GM21717 (cell line): ENCODE data around the gene SPP1.

Experiments
- ATAC-seq: cut with Tn5 transposase; IDR thresholded peaks from one replicate; pipeline ENCODE4 v1.9.1; 2021; ENCODE audit warnings: mild to moderate bottlenecking, moderate library complexity; ENCODE audit not compliant: unreplicated experiment

Gene SPP1

DNA sequence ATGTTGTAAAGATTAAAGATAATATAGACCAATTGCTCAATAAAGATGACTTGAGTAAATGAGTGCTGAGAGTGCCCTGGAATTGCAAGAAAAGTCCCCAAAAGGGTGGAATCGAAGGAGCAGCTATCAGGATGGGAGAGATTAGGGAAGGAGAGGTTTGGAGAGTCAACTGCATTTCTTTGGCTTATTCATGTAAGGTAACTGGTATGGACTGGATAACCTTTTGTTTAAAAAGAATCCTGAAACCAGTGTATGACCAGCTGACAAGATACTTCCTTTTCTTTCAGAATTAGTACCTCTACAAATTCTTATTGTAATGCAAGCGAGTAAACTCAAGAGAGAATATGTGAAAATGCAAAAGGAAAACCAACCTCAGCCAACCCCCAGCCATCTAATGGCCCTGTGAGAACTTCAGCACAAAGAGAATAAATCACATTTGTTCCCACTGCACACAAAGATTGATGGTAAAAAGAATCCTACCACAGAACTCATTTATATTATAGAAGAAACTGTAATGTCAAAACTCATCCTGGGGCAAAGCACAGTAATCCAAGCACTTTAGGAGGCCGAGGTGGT lies 24.5 kb upstream of the SPP1 start:
- ATAC-seq: no peak

DNA sequence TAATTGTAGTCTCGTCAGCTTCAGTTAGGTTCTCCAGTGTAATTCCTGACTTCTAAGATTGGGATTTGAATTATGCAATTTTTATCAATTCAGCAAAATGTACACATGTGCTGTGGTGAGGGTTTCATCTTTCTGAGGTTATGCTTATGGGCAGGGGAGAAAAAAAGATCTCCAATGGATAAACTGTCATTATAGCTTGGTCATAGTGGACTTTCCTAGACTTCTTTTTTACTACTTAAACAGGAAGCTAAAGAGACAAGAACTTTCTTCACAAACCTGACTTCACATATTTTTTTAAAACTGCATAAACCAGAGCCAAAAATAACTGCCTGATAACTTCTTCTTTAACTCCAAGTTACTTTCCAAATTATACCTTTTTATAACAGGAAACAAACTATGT lies 21.7 kb upstream of the SPP1 start:
- ATAC-seq: no peak

DNA sequence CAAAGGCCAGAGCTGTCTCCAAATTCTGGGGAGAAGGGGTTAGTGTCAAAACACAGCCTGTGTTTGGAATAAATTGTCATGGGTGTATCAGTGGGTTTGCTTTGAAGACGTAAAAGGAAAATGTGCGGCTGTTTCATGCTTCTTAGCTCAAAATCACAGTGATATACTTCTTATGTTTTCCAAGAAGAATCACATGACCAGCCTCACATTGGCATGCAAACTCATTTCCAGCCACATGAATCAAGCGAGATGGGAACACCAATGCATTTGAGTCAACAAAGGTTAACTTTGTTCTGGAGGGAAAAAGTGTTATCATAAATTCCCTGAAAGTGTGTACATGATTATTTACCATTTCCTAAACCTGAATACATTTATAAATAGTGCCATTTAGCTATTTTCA lies 19.0 kb upstream of the SPP1 start:
- ATAC-seq: no peak

DNA sequence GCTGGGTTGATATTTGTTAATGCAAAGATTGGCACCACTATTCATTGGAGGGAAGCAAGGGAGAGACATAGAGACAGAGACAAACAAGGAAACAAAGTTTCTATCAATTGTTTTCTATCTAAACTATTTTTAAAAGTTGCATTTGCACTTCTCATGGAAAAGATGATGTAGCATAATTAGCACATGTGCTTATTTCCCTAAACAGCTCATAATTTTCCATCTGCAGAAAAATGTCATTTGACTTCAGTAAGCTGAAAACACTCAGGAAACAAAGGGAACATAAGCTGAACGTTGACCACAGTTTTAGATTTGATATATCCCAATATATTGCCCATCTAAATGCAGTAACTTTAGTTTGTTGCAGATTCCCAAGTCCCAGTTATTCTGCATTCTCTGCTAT lies 18.5 kb upstream of the SPP1 start:
- ATAC-seq: no peak

DNA sequence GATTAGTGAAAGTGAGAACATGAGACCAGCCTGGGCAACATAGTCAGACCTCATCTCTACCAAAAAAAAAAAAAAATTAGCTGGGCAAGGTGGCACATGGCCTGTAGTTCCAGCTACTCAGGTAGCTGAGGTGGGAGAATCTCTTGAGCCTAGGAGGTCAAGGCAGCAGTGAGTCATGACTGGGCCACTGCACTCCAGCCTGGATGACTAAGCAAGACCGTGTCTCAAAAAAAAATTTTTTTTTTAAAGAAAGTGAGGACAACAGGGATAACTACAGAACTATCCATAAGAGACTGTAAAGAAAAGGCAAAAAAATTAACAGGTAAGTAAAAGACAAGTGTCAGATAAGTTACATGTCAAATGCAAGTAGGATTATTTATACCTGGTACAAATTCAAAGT lies 13.5 kb upstream of the SPP1 start:
- no peak for ATAC-seq

DNA sequence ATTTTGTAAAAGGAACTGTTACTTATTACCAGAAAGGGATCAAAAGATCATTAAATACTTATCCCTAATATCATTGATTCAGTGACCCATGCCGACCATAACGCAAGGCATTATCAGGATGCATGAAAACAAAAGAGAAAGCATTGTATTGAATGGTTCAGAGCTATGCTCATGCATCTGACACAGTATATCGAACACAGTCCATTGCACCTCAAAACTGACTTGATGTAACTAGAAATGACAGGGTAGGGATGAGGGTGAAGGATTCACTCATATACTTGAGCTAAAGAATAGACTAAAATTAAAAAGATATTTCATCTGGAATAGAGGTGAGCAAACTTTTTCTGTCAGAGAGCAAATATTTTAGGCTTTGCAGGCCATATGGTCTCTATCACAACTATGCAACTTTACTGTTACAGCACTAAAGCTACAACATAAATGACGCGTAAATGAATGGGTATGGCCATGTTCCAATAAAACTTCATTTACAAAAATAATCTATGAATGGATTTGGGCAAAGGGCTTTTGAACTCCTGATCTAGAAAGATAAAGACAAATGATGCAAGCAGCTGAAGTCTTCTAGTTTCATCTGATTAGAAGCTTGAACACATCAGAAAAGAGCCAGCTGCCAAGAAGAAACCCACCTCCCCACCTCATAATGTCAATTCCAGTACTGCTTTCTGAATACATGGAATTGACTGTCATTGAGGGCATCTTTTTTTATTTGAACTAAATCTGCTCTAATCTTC lies 12.9 kb upstream of the SPP1 start:
- ATAC-seq: no peak

DNA sequence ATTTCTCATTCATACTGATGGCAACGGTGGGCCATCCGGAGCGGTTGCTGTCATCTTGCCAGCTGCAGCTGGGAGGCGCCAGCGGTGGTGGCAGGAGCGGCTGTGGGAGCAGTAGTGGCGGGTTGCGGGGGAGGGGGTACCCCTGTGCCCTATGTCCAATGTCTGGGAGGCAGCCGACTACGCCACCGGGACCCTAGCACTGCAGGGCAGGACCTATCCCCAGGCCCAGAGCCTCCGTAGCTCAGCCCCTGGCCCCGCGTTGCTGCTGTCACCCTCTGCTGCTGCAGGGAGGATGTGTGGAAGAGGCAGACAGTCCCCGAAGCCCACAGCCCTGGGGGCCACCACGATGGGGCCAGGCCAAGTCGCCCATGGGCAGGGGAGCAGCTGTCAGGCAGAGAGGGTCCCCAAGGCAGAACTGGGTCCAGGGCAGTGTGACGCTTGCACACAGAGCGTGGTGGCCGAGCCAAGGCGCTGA lies 10.0 kb upstream of the SPP1 start:
- ATAC-seq: no peak

DNA sequence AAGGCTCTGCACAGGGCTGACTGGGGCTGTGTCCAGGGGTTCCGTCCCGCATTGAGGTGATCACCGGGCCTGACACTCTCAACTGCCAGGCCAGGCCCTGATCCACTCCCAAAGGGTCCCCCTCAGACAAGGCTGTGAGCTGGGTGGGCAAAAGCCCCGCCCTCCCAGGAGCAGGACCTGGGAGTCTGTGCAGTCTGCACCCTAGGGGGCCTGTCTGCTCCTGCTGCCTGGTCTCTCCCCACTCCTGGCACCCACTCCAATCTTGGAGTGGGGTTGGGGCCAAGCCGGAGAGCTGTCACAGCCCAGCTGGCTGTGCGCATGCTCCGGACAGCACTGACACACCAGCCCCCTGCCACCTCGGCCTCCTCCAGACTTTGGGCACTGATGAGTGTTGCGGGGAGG lies 9.4 kb upstream of the SPP1 start:
- no peak for ATAC-seq

DNA sequence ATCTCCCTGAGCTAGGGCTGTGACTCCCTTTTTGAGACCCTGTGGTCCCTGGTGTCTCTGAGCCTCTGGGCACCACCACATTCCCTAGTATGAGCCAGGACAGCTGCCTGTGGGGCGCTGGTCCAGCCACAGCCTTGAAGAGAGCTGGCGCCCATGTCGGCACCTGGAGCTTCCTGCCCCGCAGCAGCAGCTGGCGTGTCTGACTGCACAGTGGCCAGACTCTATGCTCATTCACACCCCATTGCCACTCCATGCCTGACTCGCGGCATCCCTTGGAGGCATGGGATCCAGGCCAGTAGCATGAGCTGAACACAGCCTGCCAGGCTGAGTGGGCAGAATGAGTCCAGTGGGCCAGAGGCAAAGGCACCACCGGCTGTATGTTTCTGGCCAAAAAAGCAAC lies 8.3 kb upstream of the SPP1 start:
- no peak for ATAC-seq

DNA sequence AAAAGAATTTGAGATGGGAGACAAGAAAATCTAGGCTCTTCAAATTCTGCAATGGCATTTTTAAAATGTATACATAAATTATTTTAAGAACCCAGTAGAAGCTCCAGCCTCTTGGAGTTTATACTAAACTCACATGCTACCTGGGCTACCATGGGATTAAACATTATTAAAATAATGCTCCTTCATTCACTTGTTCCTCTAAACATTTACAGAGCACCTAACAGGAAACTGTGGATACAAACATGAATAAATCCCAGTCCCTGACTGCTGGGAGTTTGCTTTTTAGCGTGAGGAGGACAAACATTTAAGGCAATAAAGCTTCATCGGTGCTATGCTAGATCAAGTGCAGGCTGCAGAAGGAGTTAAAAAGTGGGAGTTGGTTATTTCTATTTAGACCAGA lies 5.4 kb upstream of the SPP1 start:
- ATAC-seq: no peak

DNA sequence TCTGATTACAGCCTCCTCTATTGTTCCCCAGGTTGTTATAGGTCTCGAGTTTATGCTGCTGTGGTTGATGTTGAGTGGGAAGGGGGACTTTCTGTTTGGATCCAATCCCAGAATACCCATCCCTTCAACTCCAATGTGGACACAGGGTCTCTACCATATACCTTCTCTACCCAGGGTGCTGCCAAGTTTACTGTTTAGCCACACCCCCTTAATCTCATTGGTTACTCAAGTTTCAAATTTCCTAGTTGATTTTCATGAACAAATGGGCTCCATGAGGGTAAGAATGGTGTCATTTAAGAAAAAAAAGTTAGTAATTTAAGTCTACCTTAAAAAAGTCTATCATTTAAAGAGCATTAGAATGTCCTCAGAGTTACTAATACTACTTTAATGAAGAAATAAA lies 3.6 kb upstream of the SPP1 start:
- no peak for ATAC-seq

DNA sequence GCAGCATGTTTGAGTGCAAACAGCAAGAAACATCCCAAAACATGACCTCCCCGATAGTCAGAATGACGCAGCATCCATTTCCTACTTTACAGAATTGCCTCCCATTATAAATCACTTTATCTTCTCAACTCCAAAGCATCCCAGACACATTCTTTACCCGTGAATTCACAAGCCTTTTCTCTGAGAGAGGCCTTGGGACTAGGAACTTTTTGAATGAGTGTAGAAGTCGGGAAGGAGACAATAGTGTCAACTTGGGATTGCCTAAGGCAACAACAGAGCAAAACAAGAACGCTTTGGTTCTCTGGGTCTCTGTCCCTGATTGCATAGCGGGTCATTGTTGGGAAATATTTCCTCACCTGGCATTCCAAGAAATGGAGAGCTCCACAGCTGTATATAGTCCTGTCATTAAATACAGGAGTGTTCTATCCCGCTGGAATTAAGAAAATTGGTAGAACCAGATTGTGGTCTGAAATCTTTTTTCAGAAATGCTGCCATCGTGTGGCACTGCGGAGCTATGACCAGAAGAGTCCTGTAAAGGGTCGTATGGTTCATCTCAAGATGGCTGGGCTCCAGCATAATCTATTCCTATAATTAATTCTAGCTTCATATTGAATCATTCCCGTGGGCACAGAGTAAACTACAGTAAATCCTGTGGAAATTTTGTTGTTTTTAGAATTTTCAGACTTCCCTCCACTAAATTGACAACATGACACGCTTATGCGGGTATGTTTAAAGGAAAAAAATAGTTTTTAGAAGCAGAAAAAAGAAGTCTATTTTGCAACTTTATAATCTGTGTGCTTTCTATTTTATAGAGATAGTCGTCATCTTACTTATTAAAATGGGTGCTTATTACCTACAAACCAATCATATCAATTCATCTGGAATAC lies 2.0 kb upstream of the SPP1 start:
- peak; percentile 67 for ATAC-seq

DNA sequence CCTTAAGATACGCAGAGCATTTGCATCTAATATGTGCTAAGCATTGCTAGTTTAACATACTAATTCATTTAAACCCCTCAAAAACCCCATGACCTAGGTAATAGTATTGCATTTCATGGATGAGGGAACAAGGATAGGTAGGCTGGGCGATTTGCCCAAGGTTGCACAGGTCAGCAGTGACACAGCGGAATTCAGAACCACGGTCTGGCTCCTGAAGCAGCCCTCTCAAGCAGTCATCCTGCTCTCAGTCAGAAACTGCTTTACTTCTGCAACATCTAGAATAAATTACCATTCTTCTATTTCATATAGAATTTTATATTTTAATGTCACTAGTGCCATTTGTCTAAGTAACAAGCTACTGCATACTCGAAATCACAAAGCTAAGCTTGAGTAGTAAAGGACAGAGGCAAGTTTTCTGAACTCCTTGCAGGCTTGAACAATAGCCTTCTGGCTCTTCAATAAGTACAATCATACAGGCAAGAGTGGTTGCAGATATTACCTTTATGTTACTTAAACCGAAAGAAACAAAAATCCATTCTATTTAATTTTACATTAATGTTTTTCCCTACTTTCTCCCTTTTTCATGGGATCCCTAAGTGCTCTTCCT lies 555 bp upstream of the SPP1 start:
- ATAC-seq: no peak

DNA sequence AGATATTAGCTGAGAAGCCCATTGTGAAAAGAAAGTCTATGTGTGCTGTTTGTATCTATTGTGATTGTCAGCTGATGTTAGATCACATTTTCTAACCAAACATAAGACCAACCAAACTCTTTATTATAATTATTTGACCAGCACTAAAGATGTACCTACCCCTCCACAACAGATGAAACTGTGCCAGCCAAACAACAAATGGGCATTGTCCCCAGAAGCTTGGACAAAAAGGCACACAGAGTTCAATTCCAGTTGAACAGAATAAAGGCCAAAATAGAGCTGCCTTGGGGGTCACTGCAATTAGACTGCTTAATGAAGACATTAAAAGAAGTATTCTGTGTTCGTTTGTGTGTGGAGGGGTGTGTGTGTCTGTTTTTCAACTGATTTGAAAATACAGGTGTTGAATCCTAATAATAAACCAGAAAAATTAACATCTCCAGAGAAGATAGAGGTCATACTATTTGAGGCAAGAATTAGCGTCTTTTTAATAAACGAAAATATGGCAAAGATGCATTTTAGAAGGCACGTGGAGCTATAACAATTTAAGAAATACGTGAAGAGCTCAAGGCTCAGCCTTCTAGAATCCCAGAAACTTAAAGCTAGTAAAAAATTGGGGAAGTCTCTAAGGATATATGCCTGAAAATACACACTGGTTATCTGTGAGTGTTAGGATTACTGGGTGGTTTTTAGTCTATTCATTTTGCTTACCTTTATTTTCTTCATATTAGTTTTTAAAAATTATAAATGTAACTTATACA lies 2.2 kb downstream of the SPP1 start:
- no peak for ATAC-seq

DNA sequence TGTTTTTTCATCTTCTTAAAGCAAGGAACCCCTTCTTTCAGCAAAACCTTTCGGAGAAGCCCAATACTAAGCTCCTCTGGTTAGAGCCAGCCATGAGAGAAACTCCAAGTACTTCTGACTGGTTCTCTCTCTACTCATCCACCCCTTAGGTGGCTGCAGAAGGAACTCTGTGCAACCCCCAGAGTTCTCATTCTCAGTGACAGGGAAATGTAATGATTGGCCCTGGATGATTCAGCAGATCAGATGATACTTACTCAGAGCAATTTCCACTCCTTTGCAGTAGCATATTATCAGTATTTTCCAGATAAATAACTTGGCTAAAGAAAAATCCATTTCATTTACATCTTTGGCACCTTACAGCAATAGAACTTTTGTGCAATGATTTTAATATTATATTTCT lies 3.2 kb downstream of the SPP1 start:
- ATAC-seq: no peak

DNA sequence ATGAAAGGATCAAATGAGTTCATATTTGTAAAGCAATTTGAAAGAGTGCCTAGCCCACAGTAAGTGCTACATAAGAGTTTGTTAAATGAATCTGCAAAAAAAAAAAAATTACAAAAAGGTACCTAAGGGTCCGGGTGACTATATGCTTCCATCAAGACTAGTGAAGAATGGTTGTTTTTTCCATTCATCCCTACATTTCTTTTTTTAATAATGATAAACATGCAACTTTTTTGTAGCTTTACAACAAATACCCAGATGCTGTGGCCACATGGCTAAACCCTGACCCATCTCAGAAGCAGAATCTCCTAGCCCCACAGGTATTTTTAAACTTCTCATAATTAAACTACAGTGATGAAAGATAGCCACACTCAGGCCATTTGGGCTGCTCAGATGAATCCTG lies 4.3 kb downstream of the SPP1 start:
- ATAC-seq: no peak

DNA sequence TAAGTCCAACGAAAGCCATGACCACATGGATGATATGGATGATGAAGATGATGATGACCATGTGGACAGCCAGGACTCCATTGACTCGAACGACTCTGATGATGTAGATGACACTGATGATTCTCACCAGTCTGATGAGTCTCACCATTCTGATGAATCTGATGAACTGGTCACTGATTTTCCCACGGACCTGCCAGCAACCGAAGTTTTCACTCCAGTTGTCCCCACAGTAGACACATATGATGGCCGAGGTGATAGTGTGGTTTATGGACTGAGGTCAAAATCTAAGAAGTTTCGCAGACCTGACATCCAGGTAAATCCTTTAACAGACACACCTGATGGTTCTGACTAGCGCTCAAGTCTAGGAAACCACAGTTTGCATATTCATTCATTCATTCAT lies 6.0 kb downstream of the SPP1 start:
- no peak for ATAC-seq

DNA sequence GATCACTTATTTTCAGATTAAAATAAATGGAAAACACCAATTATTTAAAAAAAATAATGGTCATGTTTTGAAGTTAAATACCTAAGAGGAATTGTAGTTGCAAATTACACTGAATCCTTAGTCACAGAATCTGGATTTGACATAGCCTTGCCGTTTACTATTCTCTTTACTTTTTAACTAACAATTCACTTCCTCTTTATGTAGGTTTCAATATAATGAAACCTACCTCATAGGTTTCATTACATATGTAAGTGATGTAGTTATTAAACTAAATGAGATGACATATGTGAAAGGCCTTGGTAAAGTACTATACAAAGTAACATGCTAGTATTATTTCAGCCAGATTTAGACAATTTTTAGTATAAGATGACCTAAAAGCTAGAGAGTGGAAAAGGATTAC lies 6.5 kb downstream of the SPP1 start:
- ATAC-seq: no peak

DNA sequence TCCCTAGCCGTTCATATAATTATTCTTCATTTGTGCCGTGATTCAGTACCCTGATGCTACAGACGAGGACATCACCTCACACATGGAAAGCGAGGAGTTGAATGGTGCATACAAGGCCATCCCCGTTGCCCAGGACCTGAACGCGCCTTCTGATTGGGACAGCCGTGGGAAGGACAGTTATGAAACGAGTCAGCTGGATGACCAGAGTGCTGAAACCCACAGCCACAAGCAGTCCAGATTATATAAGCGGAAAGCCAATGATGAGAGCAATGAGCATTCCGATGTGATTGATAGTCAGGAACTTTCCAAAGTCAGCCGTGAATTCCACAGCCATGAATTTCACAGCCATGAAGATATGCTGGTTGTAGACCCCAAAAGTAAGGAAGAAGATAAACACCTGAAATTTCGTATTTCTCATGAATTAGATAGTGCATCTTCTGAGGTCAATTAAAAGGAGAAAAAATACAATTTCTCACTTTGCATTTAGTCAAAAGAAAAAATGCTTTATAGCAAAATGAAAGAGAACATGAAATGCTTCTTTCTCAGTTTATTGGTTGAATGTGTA lies 7.0 kb downstream of the SPP1 start:
- ATAC-seq: no peak

DNA sequence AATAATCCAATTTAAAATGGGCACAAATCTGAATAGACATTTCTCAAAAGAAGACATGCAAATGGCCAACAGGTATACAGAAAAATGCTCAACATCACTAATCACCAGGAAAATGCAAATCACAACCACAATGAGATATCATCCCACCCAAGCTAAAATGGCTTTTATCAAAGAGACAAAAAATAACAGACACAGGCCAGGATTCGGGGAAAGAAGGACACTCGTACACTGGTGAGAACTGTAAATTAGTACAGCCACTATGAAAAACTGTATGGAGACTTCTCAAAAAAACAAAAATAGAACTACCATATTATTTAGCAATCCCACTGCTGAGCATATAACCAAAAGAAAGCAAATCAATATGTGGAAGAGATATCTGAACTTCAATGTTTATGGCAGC lies 8.5 kb downstream of the SPP1 start:
- no peak for ATAC-seq
